Osteocyte (in vitro differentiated cells): ENCODE results near the gene CDR2. TPM values are rescaled to one million over a fixed set of nuclear protein-coding genes. Genes with fewer than 3 reads are reported as not detected.
A peak's percentile ranks its signal among the peaks of the same experiment; 100 is the strongest.

Experiments used
- DNase-seq: peaks from one replicate; pipeline ENCODE4 v3.0.0; 2021; ENCODE audit warnings: mixed read lengths; ENCODE audit not compliant: unreplicated experiment; ENCODE audit errors: extremely low spot score
- H3K27ac Mint-ChIP-seq: one replicate; pipeline ENCODE4 v1.8.0; 2021; ENCODE audit warnings: mild to moderate bottlenecking, mixed read lengths; ENCODE audit not compliant: unreplicated experiment
- H3K27me3 Mint-ChIP-seq: one replicate; pipeline ENCODE4 v1.8.0; 2021; ENCODE audit warnings: mixed read lengths; ENCODE audit not compliant: unreplicated experiment
- H3K36me3 Mint-ChIP-seq: one replicate; pipeline ENCODE4 v1.8.0; 2021; ENCODE audit warnings: mixed read lengths; ENCODE audit not compliant: unreplicated experiment
- H3K4me1 Mint-ChIP-seq: one replicate; pipeline ENCODE4 v1.8.0; 2021; ENCODE audit warnings: mixed read lengths; ENCODE audit not compliant: unreplicated experiment
- H3K4me3 Mint-ChIP-seq: one replicate; pipeline ENCODE4 v1.8.0; 2021; ENCODE audit warnings: mild to moderate bottlenecking, moderate library complexity, mixed read lengths; ENCODE audit not compliant: unreplicated experiment
- H3K9me3 Mint-ChIP-seq: one replicate; pipeline ENCODE4 v1.8.0; 2021; ENCODE audit warnings: mixed read lengths; ENCODE audit not compliant: unreplicated experiment
- total RNA-seq: library from RNA; stranded (reverse); gene quantifications from 2 replicates; pipeline ENCODE4 v1.2.1, GENCODE V29; 2021
- TF ChIP-seq, protein P1 (sequence below): fragments of 200-600 bp; sonication (generic); IDR thresholded peaks from 2 replicates; pipeline ENCODE4 v1.5.0; 2021; ENCODE audit warnings: antibody characterized with exemption, mild to moderate bottlenecking, moderate library complexity

The CDR2 gene
- total RNA-seq, 1 donor from 2014 or later, result 23.7 TPM

DNA sequence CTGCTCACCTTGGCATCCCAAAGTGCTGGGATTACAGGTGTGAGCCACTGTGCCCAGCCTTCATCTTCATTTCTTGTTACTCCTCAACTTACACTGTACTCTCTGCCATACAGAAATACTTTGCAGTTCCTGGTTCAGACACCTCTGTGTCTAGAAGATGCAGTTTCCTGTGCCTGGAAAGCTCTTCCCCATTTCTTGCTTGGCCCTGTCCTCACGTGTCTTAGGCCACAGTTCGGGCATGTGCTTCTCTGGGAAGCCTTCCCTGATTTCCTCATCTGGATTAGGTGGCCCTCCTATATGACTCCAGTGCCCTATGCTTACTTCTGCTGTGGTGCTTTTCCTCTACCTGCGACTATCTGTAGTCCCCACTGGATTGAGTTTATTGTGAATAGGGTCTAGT lies 26.5 kb upstream of the CDR2 start:
- no peak overlapping the region for H3K4me3 Mint-ChIP-seq
- H3K9me3 Mint-ChIP-seq, result no peaks in the 10 kb centered on the region
- peaks cover 33% of the 10 kb centered on the region for H3K4me1 Mint-ChIP-seq
- H3K36me3 Mint-ChIP-seq, result no peaks in the 10 kb centered on the region
- no peak overlapping the region for H3K27ac Mint-ChIP-seq
- H3K27me3 Mint-ChIP-seq, result no peaks in the 10 kb centered on the region
- TF ChIP-seq, protein P1, sequence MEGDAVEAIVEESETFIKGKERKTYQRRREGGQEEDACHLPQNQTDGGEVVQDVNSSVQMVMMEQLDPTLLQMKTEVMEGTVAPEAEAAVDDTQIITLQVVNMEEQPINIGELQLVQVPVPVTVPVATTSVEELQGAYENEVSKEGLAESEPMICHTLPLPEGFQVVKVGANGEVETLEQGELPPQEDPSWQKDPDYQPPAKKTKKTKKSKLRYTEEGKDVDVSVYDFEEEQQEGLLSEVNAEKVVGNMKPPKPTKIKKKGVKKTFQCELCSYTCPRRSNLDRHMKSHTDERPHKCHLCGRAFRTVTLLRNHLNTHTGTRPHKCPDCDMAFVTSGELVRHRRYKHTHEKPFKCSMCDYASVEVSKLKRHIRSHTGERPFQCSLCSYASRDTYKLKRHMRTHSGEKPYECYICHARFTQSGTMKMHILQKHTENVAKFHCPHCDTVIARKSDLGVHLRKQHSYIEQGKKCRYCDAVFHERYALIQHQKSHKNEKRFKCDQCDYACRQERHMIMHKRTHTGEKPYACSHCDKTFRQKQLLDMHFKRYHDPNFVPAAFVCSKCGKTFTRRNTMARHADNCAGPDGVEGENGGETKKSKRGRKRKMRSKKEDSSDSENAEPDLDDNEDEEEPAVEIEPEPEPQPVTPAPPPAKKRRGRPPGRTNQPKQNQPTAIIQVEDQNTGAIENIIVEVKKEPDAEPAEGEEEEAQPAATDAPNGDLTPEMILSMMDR, result no peak
- DNase-seq, result no peak

- Mint-ChIP-seq H3K4me1 (peaks cover 29% of the 10 kb centered on the region), H3K27ac (peak overlapping the region; percentile 62)
- DNase-seq, result no peak
Observed at GRCh38 chr16:22397931-22398330, 23.5 kb upstream of the CDR2 start.

DNA sequence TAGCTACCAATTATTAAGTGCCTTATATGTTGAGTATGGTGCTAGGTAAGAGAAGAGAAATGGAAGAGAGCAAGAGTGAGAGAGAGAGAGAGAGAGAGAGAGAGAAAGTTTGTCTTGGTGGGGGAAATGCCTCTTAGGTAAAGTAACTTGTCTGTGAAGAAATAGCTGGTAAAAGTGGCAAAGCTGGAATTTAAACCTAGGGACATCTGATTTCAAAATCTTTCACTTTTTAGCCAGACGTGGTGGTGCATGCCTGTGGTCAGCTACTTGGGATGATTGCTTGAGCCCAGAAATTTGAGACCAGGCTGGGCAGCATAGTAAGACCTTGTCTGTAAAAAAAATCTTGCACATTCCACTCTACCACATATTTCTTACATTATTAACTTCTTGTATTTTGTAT lies 23.0 kb upstream of the CDR2 start:
- TF ChIP-seq, protein P1, result no peak
- no peak for DNase-seq
- H3K4me3 Mint-ChIP-seq, result no peak overlapping the region
- peaks cover 24% of the 10 kb centered on the region for H3K4me1 Mint-ChIP-seq
- H3K27me3 Mint-ChIP-seq, result no peaks in the 10 kb centered on the region
- H3K36me3 Mint-ChIP-seq, result no peaks in the 10 kb centered on the region
- no peaks in the 10 kb centered on the region for H3K9me3 Mint-ChIP-seq
- peak overlapping the region; percentile 64 for H3K27ac Mint-ChIP-seq

More at GRCh38 chr16:22397931-22398330, 23.5 kb upstream of the CDR2 start:
- Mint-ChIP-seq H3K9me3 (no peaks in the 10 kb centered on the region), H3K36me3 (no peaks in the 10 kb centered on the region), H3K27me3 (no peaks in the 10 kb centered on the region), H3K4me3 (no peak overlapping the region)
- TF ChIP-seq, protein P1, result no peak

DNA sequence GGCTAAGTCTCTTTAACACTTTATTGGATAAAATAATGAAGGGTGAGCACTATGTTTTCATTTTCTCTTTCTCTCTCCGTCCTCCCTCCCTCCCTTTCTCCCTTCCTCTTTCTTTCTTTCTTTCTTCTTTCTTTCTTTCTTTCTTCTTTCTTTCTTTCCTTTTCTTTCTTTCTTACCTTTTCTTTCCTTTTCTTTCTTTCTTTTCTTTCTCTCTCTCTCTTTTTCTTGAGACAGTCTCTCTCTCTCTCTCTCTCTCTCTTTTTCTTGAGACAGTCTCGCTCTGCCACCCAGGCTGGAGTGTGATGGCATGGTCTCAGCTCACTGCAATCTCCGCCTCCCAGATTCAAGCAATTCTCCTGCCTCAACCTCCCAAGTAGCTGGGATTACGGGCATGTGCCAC lies 21.5 kb upstream of the CDR2 start:
- H3K4me3 Mint-ChIP-seq, result no peak overlapping the region
- TF ChIP-seq, protein P1, result no peak
- H3K36me3 Mint-ChIP-seq, result no peaks in the 10 kb centered on the region
- H3K27me3 Mint-ChIP-seq, result no peaks in the 10 kb centered on the region
- H3K9me3 Mint-ChIP-seq, result no peaks in the 10 kb centered on the region
- no peak overlapping the region for H3K27ac Mint-ChIP-seq
- DNase-seq, result no peak
- peaks cover 15% of the 10 kb centered on the region for H3K4me1 Mint-ChIP-seq

DNA sequence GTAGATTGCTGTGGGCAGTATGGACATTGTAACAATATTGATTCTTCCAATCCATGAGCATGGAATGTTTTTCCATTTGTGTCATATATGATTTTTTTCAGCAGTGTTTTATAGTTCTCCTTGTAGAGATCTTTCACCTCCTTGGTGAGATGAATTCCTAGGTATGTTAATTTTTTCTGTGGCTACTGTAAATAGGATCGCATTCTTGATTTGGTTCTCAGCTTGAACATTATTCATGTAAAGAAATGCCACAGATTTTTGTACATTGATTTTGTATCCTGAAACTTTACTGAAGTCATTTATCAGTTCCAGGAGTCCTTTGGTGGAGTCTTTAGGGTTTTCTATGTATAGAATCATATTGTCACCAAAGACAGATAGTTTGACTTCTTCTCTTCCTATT lies 19.7 kb upstream of the CDR2 start:
- Mint-ChIP-seq H3K9me3 (no peaks in the 10 kb centered on the region), H3K27ac (no peak overlapping the region), H3K36me3 (no peaks in the 10 kb centered on the region), H3K4me1 (peaks cover 15% of the 10 kb centered on the region), H3K27me3 (no peaks in the 10 kb centered on the region), H3K4me3 (no peak overlapping the region)
- TF ChIP-seq, protein P1, result no peak
- no peak for DNase-seq
